ENCODE results near the gene ACACA.

DNA sequence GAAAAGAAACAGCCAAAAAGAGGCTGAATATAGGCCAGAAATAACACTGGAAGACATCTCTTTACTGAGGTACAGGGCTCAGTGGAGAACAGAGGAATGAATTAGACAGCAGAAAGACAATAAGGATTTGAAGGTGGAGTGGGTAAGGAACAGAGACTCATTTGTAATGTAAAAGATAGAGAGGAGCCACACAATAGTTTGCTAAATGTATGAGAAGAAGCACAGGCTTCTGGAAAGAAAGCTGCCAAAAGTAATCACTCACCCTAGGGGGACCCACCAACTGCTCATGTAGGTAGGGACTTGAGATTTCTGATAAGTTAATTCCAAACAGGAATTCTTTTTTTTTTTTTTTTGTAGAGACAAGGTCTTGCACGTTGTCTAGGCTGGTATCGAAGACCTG, 271.1 kb downstream of the ACACA start:
- TF ChIP-seq, protein P1, sequence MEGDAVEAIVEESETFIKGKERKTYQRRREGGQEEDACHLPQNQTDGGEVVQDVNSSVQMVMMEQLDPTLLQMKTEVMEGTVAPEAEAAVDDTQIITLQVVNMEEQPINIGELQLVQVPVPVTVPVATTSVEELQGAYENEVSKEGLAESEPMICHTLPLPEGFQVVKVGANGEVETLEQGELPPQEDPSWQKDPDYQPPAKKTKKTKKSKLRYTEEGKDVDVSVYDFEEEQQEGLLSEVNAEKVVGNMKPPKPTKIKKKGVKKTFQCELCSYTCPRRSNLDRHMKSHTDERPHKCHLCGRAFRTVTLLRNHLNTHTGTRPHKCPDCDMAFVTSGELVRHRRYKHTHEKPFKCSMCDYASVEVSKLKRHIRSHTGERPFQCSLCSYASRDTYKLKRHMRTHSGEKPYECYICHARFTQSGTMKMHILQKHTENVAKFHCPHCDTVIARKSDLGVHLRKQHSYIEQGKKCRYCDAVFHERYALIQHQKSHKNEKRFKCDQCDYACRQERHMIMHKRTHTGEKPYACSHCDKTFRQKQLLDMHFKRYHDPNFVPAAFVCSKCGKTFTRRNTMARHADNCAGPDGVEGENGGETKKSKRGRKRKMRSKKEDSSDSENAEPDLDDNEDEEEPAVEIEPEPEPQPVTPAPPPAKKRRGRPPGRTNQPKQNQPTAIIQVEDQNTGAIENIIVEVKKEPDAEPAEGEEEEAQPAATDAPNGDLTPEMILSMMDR (IDR thresholded peaks at IDR 0.05) = no peak
- TF ChIP-seq POLR2AphosphoS5 (IDR thresholded peaks at IDR 0.05) (no peak), POLR2A (IDR thresholded peaks at IDR 0.05) (no peak)

Measured in suprapubic skin (tissue), 4 donors.